LNCaP clone FGC (cell line): Measurements from ENCODE around the gene PMPCA.

Source experiments
- DNase-seq: peaks from one replicate; pipeline ENCODE4 v3.0.0-alpha.2; 2011; ENCODE audit warnings: low read depth
- H3K4me3 ChIP-seq: 2 replicates; pipeline ENCODE4 v1.5.1; 2011; ENCODE audit warnings: mild to moderate bottlenecking, low read depth, low read length, control low read depth
- TF ChIP-seq, protein P1 (sequence below): IDR thresholded peaks from 2 replicates; pipeline ENCODE4 v1.5.1; 2012; ENCODE audit warnings: mild to moderate bottlenecking; ENCODE audit not compliant: control insufficient read depth, insufficient read depth; ENCODE audit errors: extremely low read depth

The PMPCA gene

DNA sequence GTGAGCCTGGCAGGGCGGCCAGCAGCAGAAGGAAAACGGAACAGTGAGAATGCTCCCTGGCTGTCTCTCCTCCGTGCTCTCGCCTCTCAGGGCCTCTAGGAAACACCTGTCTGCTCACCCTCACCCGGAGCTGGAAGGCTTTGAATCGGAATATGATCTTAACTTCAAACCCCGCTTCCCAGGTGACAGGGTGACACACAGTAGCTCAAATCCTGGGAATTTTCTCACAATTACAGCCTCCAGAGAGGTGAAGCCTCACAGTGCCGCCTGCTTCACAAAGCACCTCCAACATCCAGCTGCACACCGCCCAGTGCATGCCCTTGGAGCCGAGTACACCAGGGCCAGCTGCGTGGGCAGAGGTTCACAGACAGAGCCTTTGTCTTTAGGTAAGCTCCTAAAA lies 59.9 kb downstream of the PMPCA start:
- DNase-seq: no peak
- TF ChIP-seq, protein P1, sequence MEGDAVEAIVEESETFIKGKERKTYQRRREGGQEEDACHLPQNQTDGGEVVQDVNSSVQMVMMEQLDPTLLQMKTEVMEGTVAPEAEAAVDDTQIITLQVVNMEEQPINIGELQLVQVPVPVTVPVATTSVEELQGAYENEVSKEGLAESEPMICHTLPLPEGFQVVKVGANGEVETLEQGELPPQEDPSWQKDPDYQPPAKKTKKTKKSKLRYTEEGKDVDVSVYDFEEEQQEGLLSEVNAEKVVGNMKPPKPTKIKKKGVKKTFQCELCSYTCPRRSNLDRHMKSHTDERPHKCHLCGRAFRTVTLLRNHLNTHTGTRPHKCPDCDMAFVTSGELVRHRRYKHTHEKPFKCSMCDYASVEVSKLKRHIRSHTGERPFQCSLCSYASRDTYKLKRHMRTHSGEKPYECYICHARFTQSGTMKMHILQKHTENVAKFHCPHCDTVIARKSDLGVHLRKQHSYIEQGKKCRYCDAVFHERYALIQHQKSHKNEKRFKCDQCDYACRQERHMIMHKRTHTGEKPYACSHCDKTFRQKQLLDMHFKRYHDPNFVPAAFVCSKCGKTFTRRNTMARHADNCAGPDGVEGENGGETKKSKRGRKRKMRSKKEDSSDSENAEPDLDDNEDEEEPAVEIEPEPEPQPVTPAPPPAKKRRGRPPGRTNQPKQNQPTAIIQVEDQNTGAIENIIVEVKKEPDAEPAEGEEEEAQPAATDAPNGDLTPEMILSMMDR: no peak
- no peak overlapping the region for H3K4me3 ChIP-seq

DNA sequence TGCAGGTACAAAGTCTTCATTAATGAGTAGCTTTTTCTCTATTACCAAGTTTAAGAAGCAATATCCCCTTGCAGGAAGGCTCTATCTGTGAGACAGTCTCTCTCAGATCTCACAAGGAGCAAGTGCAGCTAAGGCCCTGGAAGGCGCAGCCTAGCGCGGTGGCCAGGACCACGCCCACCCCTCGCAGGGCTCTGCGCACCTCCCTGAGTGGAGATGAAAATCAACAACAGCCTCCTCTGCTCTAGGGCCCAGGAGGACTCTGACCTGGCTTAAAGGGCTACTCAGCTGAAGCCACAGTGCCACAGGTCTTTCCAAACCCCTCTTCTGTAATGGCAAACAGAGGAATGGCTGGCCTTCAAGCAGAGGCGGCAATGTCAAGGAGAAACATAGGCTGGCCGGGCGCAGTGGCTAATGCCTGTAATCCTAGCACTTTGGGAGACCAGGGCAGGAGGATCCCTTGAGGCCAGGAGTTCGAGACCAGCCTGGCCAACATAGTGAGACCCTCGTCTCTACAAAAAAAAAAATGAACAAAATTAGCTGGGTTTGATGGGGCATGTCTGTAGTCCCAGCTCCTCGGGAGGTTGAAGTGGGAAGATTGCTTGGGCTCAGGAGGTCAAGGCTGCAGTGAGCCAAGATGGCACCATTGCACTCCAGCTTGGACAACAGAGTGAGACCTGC lies 60.5 kb downstream of the PMPCA start:
- DNase-seq: no peak
- TF ChIP-seq, protein P1: no peak
- H3K4me3 ChIP-seq: no peak overlapping the region

DNA sequence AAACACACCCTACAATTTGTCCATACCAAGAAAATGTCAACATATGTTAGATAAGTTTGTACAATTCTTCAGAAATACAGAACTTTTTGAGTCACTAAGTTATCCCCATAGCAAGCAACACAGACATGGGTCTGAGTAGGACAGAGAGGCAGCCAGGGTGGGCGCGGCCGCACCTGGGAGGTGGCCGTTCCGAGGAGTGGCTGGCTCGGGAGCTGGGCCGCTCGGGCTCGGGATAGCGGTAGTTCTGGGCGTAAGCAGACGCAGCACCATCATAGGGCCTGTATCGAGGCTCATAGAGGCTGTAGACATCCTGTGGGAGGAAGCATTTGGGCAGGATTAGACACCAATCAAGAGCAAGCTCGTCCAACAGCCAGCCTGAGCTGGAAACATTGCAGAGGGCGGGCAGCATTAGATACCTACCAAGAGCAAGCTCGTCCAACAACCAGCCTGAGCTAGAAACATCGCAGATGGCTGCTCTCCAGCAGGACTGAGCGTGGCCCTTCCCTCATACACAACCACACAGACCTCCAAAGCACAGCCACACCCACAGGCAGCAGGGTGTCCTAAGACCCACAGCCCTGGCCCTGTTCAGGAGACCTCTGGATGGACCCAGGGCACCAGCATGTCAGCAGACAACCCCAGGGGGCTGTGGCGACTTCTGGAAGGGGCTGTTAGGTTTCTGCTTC lies 61.5 kb downstream of the PMPCA start:
- no peak for DNase-seq
- TF ChIP-seq, protein P1: no peak
- H3K4me3 ChIP-seq: no peak overlapping the region

DNA sequence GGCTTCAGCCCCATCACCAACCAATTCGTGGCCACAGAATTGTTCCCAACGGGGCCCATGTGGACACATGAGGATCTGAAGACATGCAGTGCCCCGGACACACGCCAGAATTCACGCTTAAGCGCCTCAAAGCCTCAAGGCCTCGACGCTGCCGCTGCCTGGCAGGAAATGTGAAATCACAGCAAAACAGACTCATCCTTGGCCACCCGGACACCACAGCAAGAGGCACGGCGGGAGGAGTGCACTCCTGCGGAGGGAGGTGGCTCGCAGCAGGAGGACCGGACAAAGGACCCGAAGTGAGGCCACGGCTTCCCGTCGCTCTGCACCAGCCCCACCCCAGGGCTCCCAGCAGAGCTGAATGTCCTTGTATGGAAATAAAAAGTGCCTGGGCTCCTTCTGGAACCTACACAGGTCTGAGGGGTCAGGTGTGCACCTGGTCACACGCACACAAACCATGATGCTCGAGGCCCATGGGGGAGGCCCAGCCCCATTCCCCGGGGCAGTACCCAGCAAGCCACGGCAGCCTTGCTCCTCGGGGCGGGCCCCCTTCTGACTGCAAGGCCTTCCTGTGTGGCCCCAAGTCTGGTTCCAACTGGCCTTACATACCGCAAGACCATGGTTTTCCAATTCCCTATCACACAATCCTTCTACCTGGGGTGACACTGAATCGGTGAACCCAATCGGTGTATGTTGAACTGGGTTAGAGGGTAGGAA lies 62.3 kb downstream of the PMPCA start:
- DNase-seq: no peak
- H3K4me3 ChIP-seq: no peak overlapping the region
- TF ChIP-seq, protein P1: no peak

DNA sequence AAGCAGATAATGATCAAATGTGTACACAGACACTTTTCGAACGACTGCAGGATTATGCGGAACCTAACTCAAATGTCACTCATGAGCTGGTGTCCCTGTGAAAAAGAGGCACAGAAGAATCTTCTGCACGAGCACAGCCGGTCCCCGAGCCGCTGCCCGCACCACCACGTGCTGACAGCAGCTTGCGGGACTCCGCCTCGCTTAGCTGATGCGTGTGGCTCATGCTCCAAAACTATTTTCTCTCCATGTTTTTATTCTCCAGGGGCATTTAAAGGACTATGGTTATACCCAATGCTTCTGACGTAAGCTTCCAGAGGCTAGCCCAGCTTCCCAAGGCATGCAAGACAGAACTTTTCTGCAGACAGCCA lies 62.9 kb downstream of the PMPCA start:
- H3K4me3 ChIP-seq: no peak overlapping the region
- TF ChIP-seq, protein P1: no peak
- DNase-seq: no peak
